WI38 (cell line): ENCODE measurements around the gene RARB.

ENCODE experiments used
- H3K4me3 ChIP-seq: 2 replicates; pipeline ENCODE4 v1.5.1; 2011; ENCODE audit warnings: low read depth, mild to moderate bottlenecking, control low read depth, low read length
- TF ChIP-seq, protein P1 (sequence below): IDR thresholded peaks from 2 replicates; pipeline ENCODE4 v1.5.1; 2012; ENCODE audit warnings: low read depth, mild to moderate bottlenecking, control low read depth, low read length

The RARB gene

DNA sequence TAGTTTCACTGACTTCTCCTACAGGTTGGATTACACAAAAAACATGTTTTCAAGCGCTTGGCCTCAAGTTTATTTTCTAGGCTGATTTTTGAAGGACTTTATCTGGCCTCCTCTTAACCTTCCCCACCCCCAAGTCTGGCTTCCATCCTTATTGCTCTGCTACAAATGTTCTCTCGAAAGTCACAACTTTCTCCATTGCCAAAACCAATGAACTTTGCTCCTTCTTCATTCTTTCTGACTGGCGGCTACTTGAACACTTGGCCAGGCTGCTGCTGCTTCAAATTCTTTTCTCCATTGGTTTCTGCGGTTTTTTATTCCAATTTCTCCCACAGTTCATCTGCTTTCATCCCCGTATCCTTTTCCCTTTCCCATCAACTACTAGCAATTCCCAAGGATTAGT lies 130.1 kb downstream of the RARB start:
- TF ChIP-seq, protein P1, sequence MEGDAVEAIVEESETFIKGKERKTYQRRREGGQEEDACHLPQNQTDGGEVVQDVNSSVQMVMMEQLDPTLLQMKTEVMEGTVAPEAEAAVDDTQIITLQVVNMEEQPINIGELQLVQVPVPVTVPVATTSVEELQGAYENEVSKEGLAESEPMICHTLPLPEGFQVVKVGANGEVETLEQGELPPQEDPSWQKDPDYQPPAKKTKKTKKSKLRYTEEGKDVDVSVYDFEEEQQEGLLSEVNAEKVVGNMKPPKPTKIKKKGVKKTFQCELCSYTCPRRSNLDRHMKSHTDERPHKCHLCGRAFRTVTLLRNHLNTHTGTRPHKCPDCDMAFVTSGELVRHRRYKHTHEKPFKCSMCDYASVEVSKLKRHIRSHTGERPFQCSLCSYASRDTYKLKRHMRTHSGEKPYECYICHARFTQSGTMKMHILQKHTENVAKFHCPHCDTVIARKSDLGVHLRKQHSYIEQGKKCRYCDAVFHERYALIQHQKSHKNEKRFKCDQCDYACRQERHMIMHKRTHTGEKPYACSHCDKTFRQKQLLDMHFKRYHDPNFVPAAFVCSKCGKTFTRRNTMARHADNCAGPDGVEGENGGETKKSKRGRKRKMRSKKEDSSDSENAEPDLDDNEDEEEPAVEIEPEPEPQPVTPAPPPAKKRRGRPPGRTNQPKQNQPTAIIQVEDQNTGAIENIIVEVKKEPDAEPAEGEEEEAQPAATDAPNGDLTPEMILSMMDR, result no peak
- no peak overlapping the region for H3K4me3 ChIP-seq

DNA sequence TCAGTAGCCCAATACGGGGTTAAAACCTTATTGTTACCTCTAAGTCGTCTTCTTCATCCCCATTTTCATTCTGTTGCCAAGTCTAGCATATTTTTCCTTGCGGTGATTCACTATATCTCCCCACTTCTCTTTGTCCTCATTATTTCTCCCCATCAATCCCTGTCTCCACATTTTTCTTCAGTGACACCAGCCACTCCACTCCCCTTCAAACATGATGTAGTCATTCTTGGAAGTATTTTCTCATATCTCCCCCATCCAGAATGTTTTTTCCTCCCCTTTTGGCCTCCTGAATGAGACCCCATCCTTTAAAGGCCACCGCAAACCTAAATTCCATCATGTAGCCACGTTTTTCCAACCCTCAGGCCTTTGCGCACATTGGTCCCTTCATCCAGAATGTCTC lies 130.7 kb downstream of the RARB start:
- H3K4me3 ChIP-seq, result no peak overlapping the region
- TF ChIP-seq, protein P1, result no peak

DNA sequence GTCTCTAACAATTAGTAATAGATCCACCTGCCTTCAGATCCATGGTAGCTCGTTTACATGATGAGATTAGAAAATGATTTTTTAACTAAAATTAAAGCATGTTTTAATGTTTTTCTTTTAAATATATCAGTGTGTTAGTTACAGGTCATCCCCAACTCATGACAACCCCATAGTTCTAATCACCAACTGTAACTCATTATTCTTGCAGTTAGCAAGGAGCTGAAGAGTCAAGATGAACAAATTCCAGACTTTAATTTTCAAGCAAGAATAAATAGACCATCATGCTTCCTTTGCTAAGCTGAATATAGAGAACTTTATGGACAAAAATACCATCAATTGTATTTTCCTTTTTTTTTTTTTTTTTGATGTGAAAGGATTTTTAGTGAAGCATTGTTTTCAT lies 135.5 kb downstream of the RARB start:
- TF ChIP-seq, protein P1, result no peak
- H3K4me3 ChIP-seq, result no peak overlapping the region

DNA sequence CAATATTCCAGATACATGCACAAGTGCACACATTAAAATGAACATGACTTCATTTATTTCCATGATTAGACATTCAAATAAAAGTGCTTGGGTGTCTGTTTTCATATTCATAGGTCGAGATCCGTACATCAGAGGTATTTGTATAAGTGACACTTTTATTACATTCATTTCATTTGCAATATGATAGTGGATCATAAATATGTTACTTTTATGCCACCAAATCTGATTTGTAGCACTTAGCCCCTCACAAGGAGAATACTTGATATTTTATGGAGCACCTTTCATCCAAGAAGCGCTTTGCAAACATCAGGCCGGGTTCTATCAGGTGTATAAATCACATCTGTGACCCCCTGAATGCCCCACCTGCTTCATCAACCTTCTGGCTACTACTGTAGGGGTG lies 136.0 kb downstream of the RARB start:
- no peak overlapping the region for H3K4me3 ChIP-seq
- TF ChIP-seq, protein P1, result no peak

DNA sequence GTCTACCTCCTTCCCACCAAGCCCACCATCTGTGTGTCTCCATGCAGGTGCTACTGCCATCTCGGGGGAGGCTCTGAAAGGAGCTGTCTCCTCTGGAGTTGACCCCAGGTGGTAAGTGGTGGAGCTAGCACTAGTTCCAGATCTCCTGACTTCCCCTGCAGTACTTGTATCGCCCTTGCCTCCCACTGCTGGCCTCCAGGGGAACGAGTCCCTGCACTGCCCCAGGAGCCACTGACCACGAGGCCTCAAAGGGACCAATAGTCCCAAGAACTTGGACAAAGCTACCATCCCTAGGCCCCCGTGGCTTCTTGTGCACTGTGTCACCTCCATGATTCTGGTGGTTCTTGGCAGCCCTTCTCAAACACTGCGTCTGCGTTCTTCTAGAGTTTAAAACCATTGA lies 137.7 kb downstream of the RARB start:
- no peak overlapping the region for H3K4me3 ChIP-seq
- TF ChIP-seq, protein P1, result no peak

DNA sequence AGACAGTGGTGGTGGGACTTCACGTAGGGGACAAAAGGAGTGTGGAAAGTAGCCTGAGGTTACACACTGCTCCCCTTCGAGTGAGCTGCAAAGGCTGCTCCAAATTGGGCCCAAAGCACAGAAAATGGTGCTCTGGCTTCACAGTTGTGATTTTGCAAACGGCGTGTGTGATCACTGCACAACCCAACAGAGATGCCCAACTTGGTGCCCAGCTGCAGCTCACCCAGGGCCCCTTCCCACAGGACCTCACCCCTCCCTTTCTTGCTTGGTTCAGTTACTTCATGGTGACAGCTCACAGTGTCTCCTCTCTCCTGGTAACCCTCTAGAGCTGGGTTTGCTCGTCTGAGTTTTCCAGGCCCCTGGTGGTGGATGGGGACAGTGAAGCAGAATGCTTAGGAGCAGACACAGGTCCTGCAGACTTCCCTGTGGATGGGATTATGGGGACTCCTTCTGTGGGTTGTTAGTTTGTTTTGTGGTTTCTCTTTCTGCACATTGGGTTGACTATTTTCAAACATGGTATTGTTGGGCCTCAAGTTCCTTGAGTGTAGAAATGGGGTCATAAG lies 138.4 kb downstream of the RARB start:
- H3K4me3 ChIP-seq, result no peak overlapping the region
- TF ChIP-seq, protein P1, result no peak

DNA sequence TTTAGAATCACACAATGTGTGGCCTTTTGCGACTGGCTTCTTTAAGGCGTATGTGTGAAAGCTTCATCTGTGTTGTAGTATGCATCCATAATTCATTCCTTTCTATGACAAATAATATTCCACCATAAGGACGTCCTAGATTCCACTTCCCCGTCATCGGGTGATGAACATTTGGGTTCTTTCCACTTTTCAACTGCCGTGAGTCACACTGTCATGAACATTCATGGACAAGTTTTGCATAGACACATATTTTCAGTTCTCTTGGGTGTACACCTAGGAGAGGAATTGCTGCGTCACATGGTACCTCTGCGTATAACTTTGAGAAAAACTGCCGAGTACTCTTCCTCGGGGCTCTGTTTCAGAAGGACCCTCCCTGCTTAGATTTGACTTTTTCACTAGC lies 139.3 kb downstream of the RARB start:
- TF ChIP-seq, protein P1, result no peak

More for the DNA sequence above, 139.3 kb downstream of the RARB start:
- H3K4me3 ChIP-seq, result no peak overlapping the region
